Prostate gland (tissue), 2 donors: ENCODE data around the gene RPUSD1.

Source experiments
- CTCF ChIP-seq, 4 experiments: fragments of 200-600 bp in 2 of 4; fragments of 450-650 bp in 2 of 4; sonication (generic) in 2 of 4; IDR thresholded peaks; 1 replicate in 3 of 4; 2 replicates in 1 of 4; pipeline ENCODE4 v1.5.1; 2016 to 2019; ENCODE audit warnings: antibody characterized with exemption in 4 of 4, mild to moderate bottlenecking in 2 of 4, moderate library complexity in 2 of 4
- POLR2A ChIP-seq: fragments of 450-650 bp; IDR thresholded peaks from one replicate; pipeline ENCODE4 v1.6.1; 2016; ENCODE audit warnings: antibody characterized with exemption, mild to moderate bottlenecking

- TF ChIP-seq CTCF (IDR thresholded peaks at IDR 0.05) (no peak), POLR2A (no peak)
These were observed 15.5 kb upstream of the RPUSD1 start for GRCh38 chr16:803754-804080.
